HepG2 (cell line): ENCODE measurements around the gene ATOH8. TPM values are rescaled to one million over a fixed set of nuclear protein-coding genes. Genes with fewer than 3 reads are reported as not detected.

Experiments used
- ATAC-seq: fragments of 200-7000 bp; cut with Tn5 transposase; 3 replicates; pipeline ENCODE4 v1.9.1; 2020; ENCODE audit warnings: mild to moderate bottlenecking, moderate library complexity
- BruUV-seq: library from RNA; stranded (reverse); fragments of 400-500 nt; replicated peaks from 2 replicates; lab custom pipeline; 2021; lab: Mats Ljungman, UMichigan
- CTCF ChIA-PET: fragments of 300-600 bp; formaldehyde crosslinking; extraction: SDS; loops from one replicate; lab custom pipeline; 2021; ENCODE audit warnings: low total read pairs, inconsistent platforms, low intra/inter-chr PET ratio; lab: Yijun Ruan, JAX
- POLR2A ChIA-PET: fragments of 350-600 bp; sonication (Branson Sonifier 250); formaldehyde crosslinking; loops from one replicate; lab custom pipeline; 2020; ENCODE audit warnings: antibody characterized with exemption, inconsistent platforms; lab: Yijun Ruan, JAX
- DNase-seq: peaks from one replicate; pipeline ENCODE4 v3.0.0-alpha.2; 2015; ENCODE audit warnings: low spot score
- FAIRE-seq: peaks from 3 replicates; lab custom pipeline; 2011; peaks lifted over from hg19 to GRCh38; lab: Jason Lieb, UNC
- H2AFZ ChIP-seq: one replicate; pipeline ENCODE4 v1.6.1; 2011; ENCODE audit warnings: low read length, inconsistent platforms
- H3K27ac ChIP-seq: fragments of 300-600 bp; 3 replicates; pipeline ENCODE4 v1.8.0; 2011; ENCODE audit warnings: mixed run types, mild to moderate bottlenecking, mixed read lengths, low read length, inconsistent platforms; ENCODE audit not compliant: insufficient read depth; ENCODE audit errors: extremely low read length
- H3K27me3 ChIP-seq, 2 experiments: fragments of 200-600 bp in 1 of 2; 2 replicates in 1 of 2; 3 replicates in 1 of 2; pipeline versions ENCODE4 v1.6.0 to v1.8.0; 2011; ENCODE audit warnings: low read length in 2 of 2, mild to moderate bottlenecking in 2 of 2, moderate library complexity in 2 of 2, inconsistent platforms in 1 of 2; ENCODE audit not compliant: insufficient read depth in 2 of 2, control insufficient read depth in 1 of 2
- H3K36me3 ChIP-seq, 2 experiments: fragments of 200-600 bp in 1 of 2; replicated peaks in 1 of 2; 2 replicates in 1 of 2; 3 replicates in 1 of 2; pipeline versions ENCODE4 v1.5.1 to v1.8.0; 2011; ENCODE audit warnings: low read length in 2 of 2, inconsistent platforms in 1 of 2; ENCODE audit not compliant: insufficient read depth in 2 of 2, control insufficient read depth in 1 of 2
- H3K4me1 ChIP-seq: 2 replicates; pipeline ENCODE4 v1.5.1; 2012; ENCODE audit warnings: low read length, inconsistent platforms; ENCODE audit not compliant: insufficient read depth
- H3K4me2 ChIP-seq: 2 replicates; pipeline ENCODE4 v1.6.0; 2011; ENCODE audit warnings: low read depth, low read length, inconsistent platforms
- H3K4me3 ChIP-seq, 3 experiments: fragments of 200-600 bp in 1 of 3; sonication (generic), shearing (Covaris generic) in 1 of 3; replicated peaks in 1 of 3; 2 replicates each; pipeline ENCODE4 v1.5.1; 2011 to 2016; ENCODE audit warnings: low read length in 3 of 3, inconsistent platforms in 2 of 3, low read depth in 2 of 3, mild to moderate bottlenecking in 2 of 3, control low read depth in 1 of 3, mixed read lengths in 1 of 3; ENCODE audit not compliant: insufficient read depth in 1 of 3
- H3K79me2 ChIP-seq: one replicate; pipeline ENCODE4 v1.6.1; 2011; ENCODE audit warnings: low read length, inconsistent platforms; ENCODE audit not compliant: insufficient read depth
- H3K9ac ChIP-seq: 2 replicates; pipeline ENCODE4 v1.6.0; 2011; ENCODE audit warnings: mild to moderate bottlenecking, low read depth, low read length, inconsistent platforms; ENCODE audit not compliant: insufficient read depth
- H3K9me3 ChIP-seq: 2 replicates; pipeline ENCODE4 v1.5.1; 2012; ENCODE audit warnings: mild to moderate bottlenecking, low read length
- H4K20me1 ChIP-seq: 2 replicates; pipeline ENCODE4 v1.6.0; 2011; ENCODE audit warnings: inconsistent platforms, mild to moderate bottlenecking, low read length, moderate library complexity; ENCODE audit not compliant: insufficient read depth
- CREB1 ChIP-seq, 2 experiments: fragments of 450-650 bp in 1 of 2; IDR thresholded peaks; 2 replicates each; pipeline ENCODE4 v1.6.1; 2016 to 2017; ENCODE audit warnings: control low read depth in 1 of 2, mild to moderate bottlenecking in 1 of 2, missing compliant biosample characterization in 1 of 2, missing genetic modification characterization in 1 of 2
- CTCF ChIP-seq: sonication (generic); formaldehyde crosslinking; IDR thresholded peaks from 2 replicates; pipeline ENCODE4 v1.5.0; 2020; ENCODE audit warnings: mild to moderate bottlenecking, missing genetic modification reagents, moderate library complexity
- ETV6 ChIP-seq: sonication (generic); formaldehyde crosslinking; conservative IDR thresholded peaks from 2 replicates; pipeline ENCODE4 v1.4.0; 2020; ENCODE audit warnings: missing genetic modification reagents
- JUNB ChIP-seq: sonication (generic); formaldehyde crosslinking; IDR thresholded peaks from 2 replicates; pipeline ENCODE4 v1.8.0; 2022; ENCODE audit warnings: missing genetic modification reagents, mild to moderate bottlenecking, borderline replicate concordance
- MEIS1 ChIP-seq: sonication (generic); formaldehyde crosslinking; IDR thresholded peaks from 2 replicates; pipeline ENCODE4 v1.9.0; 2021; ENCODE audit warnings: mild to moderate bottlenecking, missing genetic modification reagents, moderate library complexity, borderline replicate concordance
- MTF1 ChIP-seq: sonication (generic); formaldehyde crosslinking; IDR thresholded peaks from 2 replicates; pipeline ENCODE4 v1.5.0; 2020; ENCODE audit warnings: missing genetic modification reagents
- NFE2 ChIP-seq: sonication (generic); formaldehyde crosslinking; IDR thresholded peaks from 2 replicates; pipeline ENCODE4 v1.4.0; 2020; ENCODE audit warnings: missing genetic modification reagents
- POLR2A ChIP-seq, 2 experiments: IDR thresholded peaks; 2 replicates each; pipeline ENCODE4 v1.6.1; 2011; ENCODE audit warnings: low read depth in 2 of 2, low read length in 2 of 2, mild to moderate bottlenecking in 1 of 2, moderate library complexity in 1 of 2; ENCODE audit not compliant: insufficient read depth in 1 of 2
- PTBP1 ChIP-seq: fragments of 200-400 bp; formaldehyde crosslinking; IDR thresholded peaks from 2 replicates; pipeline ENCODE4 v1.6.1; 2018; ENCODE audit warnings: low read length, low read depth; ENCODE audit not compliant: poor library complexity, severe bottlenecking
- SMC3 ChIP-seq: IDR thresholded peaks from 2 replicates; pipeline ENCODE4 v1.6.1; 2011; ENCODE audit warnings: low read length, improper control_type of control experiment
- STAG1 ChIP-seq: sonication (generic); formaldehyde crosslinking; IDR thresholded peaks from 2 replicates; pipeline ENCODE4 v1.4.0; 2020; ENCODE audit warnings: missing genetic modification reagents
- ZBED4 ChIP-seq: sonication (generic); formaldehyde crosslinking; IDR thresholded peaks from 2 replicates; pipeline ENCODE4 v1.4.0; 2020; ENCODE audit warnings: missing genetic modification reagents, borderline replicate concordance
- ZBTB1 ChIP-seq: sonication (generic); formaldehyde crosslinking; IDR thresholded peaks from 2 replicates; pipeline ENCODE4 v1.4.0; 2020; ENCODE audit warnings: missing genetic modification reagents, borderline replicate concordance
- ZFAT ChIP-seq: sonication (generic); formaldehyde crosslinking; conservative IDR thresholded peaks from 2 replicates; pipeline ENCODE4 v1.8.1; 2023; ENCODE audit warnings: missing genetic modification reagents, inconsistent platforms
- ZKSCAN8 ChIP-seq: IDR thresholded peaks from 2 replicates; pipeline ENCODE4 v1.6.1; 2016; ENCODE audit warnings: borderline replicate concordance, missing genetic modification reagents, missing compliant biosample characterization
- ZNF264 ChIP-seq: sonication (generic); formaldehyde crosslinking; IDR thresholded peaks from 2 replicates; pipeline ENCODE4 v1.4.0; 2020; ENCODE audit warnings: missing genetic modification reagents
- ZNF33B ChIP-seq: sonication (generic); formaldehyde crosslinking; IDR thresholded peaks from 2 replicates; pipeline ENCODE4 v1.5.1; 2020; ENCODE audit warnings: mild to moderate bottlenecking, missing genetic modification reagents
- ZNF619 ChIP-seq: sonication (generic); formaldehyde crosslinking; IDR thresholded peaks from 2 replicates; pipeline ENCODE4 v1.4.0; 2020; ENCODE audit warnings: mild to moderate bottlenecking, missing genetic modification reagents
- ZSCAN12 ChIP-seq: sonication (generic); formaldehyde crosslinking; IDR thresholded peaks from 2 replicates; pipeline ENCODE4 v1.9.0; 2021; ENCODE audit warnings: mild to moderate bottlenecking, missing genetic modification reagents
- WGBS: methylation state at CpG from one replicate; pipeline ENCODE4 v1.1.6; 2017; ENCODE audit warnings: low lambda C conversion rate; 5-methylcytosine and 5-hydroxymethylcytosine counted together
- in situ Hi-C: cut with HindIII; loops from 2 replicates; pipeline ENCODE4 v1.10.0; 2017; ENCODE audit warnings: low pct_unique_long_range_greater_than_20kb; ENCODE audit not compliant: extremely low pct_ligation_motif_present
- intact Hi-C: fragments of 100-400 bp; cut with micrococcal nuclease; formaldehyde crosslinking; loops from one replicate; pipeline ENCODE4 v1.10.0; 2022; ENCODE audit not compliant: unreplicated experiment
- polyA plus RNA-seq, 8 experiments: library from polyadenylated mRNA; depleted of rRNA in 3 of 8; stranded (reverse) in 7 of 8; unstranded in 1 of 8; fragments of >200 nt; fragmentation: Illumina TruSeq in 4 of 8; extraction: Trizol in 4 of 8; gene quantifications; 2 replicates each; pipeline versions ENCODE4 v1.2.1 to v1.2.3, GENCODE V29; 2011 to 2016; ENCODE audit warnings: low read depth in 4 of 8, missing spikeins in 1 of 8, mixed read lengths in 1 of 8; ENCODE audit not compliant: insufficient read depth in 1 of 8
- total RNA-seq, 5 experiments: library from RNA; depleted of rRNA; stranded (reverse); fragments of >200 nt; fragmentation: Illumina TruSeq; extraction: Trizol; gene quantifications; 2 replicates each; pipeline ENCODE4 v1.2.3, GENCODE V29; 2016; ENCODE audit warnings: low read depth in 1 of 5

ATOH8 gene
- total and polyA plus RNA-seq, 2 of the 13 experiments (the other 11 are each of a cell fraction or from before 2014, with no cell fraction given), result 0.13 to 0.61 TPM

- intact Hi-C loops (no loop called here), in situ Hi-C loops (no loop called here)
- TF ChIP-seq PTBP1, result no peak
- peak; percentile 37 for TF ChIP-seq STAG1 (CRISPR knock-in tag)
- no peak for TF ChIP-seq ZNF264
- no peak for TF ChIP-seq ZBTB1 (CRISPR knock-in tag)
- no peak for TF ChIP-seq ZNF33B (CRISPR knock-in tag)
- TF ChIP-seq CTCF (CRISPR knock-in tag), result peak; percentile 45
- no peak for TF ChIP-seq MTF1 (CRISPR knock-in tag)
- no peak for TF ChIP-seq MEIS1
- no peak for TF ChIP-seq ZNF619 (CRISPR knock-in tag)
- peak; percentile 45; the same call in 1 of the 2 replicates for TF ChIP-seq SMC3
- no peak for TF ChIP-seq ZBED4
- TF ChIP-seq ZSCAN12 (CRISPR knock-in tag), result no peak
- no peak for TF ChIP-seq ETV6
- TF ChIP-seq NFE2, result no peak
- no peak for TF ChIP-seq JUNB (CRISPR knock-in tag)
- no peak for TF ChIP-seq POLR2A (IDR thresholded peaks at IDR 0.05; ENCODE audit: insufficient read depth in 1 of 2, low read depth in 2 of 2, low read length in 2 of 2)
- TF ChIP-seq CREB1 (IDR thresholded peaks at IDR 0.05), result no peak
- 0 out of 2 replicates have a peak, but pooled peaks have one; percentile 30 for TF ChIP-seq CREB1 (CRISPR knock-in tag; IDR thresholded peaks at IDR 0.05)
- no peak for TF ChIP-seq ZFAT (CRISPR knock-in tag)
- no peak for TF ChIP-seq ZKSCAN8 (CRISPR knock-in tag)
- ChIA-PET POLR2A (no interaction called here), CTCF (interaction anchor here (1.0 to 2.9 kb wide), 2 partner anchors 51 to 54 kb away, joined by 3 to 13 read pairs; partner anchors contain the start of gene ATOH8)
- Histone ChIP-seq H3K9me3 (no peaks in the 10 kb centered on the region), H3K4me3 (no peak overlapping the region), H2AFZ (no peak overlapping the region), H3K4me1 (peaks cover 38% of the 10 kb centered on the region), H4K20me1 (no peaks in the 10 kb centered on the region), H3K79me2 (no peaks in the 10 kb centered on the region), H3K36me3 (no peaks in the 10 kb centered on the region), H3K27me3 (no peaks in the 10 kb centered on the region), H3K4me2 (no peak overlapping the region), H3K27ac (no peak overlapping the region), H3K9ac (no peak overlapping the region)
- DNase-seq (no peak), ATAC-seq (no peak), FAIRE-seq (no peak)
- 0% methylated on average over 1 of the region's 1 CpG for WGBS
- BruUV-seq, result no TSS peak
These were observed 50.8 kb downstream of the ATOH8 start for GRCh38 chr2:85804583-85804982.
